Parathyroid adenoma (tissue), 2 donors: ENCODE results near the gene SLC35F3.

Experiments
- H2AFZ ChIP-seq: fragments of 300-600 bp; sonication (generic); one replicate; pipeline ENCODE4 v1.7.0; 2017; ENCODE audit warnings: antibody characterized with exemption, mild to moderate bottlenecking
- H3K27ac ChIP-seq: fragments of 300-600 bp; sonication (generic); one replicate; pipeline ENCODE4 v1.7.0; 2017
- H3K27me3 ChIP-seq: fragments of 300-600 bp; sonication (generic); one replicate; pipeline ENCODE4 v1.7.0; 2017; ENCODE audit warnings: low read length; ENCODE audit not compliant: control insufficient read depth, insufficient read depth
- H3K36me3 ChIP-seq: fragments of 300-600 bp; sonication (generic); one replicate; pipeline ENCODE4 v1.7.0; 2017; ENCODE audit warnings: low read length; ENCODE audit not compliant: control insufficient read depth, insufficient read depth
- H3K4me1 ChIP-seq: fragments of 300-600 bp; sonication (generic); one replicate; pipeline ENCODE4 v1.7.0; 2017; ENCODE audit warnings: control low read depth
- H3K4me2 ChIP-seq: fragments of 300-600 bp; sonication (generic); one replicate; pipeline ENCODE4 v1.7.0; 2017; ENCODE audit warnings: low read length
- H3K4me3 ChIP-seq: fragments of 300-600 bp; sonication (generic); one replicate; pipeline ENCODE4 v1.7.0; 2017; ENCODE audit warnings: low read depth, low read length
- H3K79me2 ChIP-seq: fragments of 300-600 bp; sonication (generic); one replicate; pipeline ENCODE4 v1.7.0; 2017; ENCODE audit warnings: control low read depth
- H3K9ac ChIP-seq: fragments of 300-600 bp; sonication (generic); one replicate; pipeline ENCODE4 v1.7.0; 2017; ENCODE audit warnings: mild to moderate bottlenecking
- H3K9me3 ChIP-seq: fragments of 300-600 bp; sonication (generic); one replicate; pipeline ENCODE4 v1.7.0; 2017; ENCODE audit warnings: low read length; ENCODE audit not compliant: control insufficient read depth
- CTCF ChIP-seq: fragments of 300-600 bp; sonication (generic); IDR thresholded peaks from one replicate; pipeline ENCODE4 v1.7.0; 2017; ENCODE audit warnings: antibody characterized with exemption, mild to moderate bottlenecking
- donor health status: primary hyperparathyroidism.

Gene SLC35F3

GRCh38 chr1:233990486-233990885 is 86.0 kb downstream of the SLC35F3 start:
- Histone ChIP-seq H3K36me3 (no peaks in the 10 kb centered on the region), H3K27ac (no peak overlapping the region), H3K4me3 (no peak overlapping the region), H3K9ac (no peak overlapping the region), H3K27me3 (no peaks in the 10 kb centered on the region), H3K4me2 (no peak overlapping the region), H3K79me2 (no peaks in the 10 kb centered on the region), H3K9me3 (no peaks in the 10 kb centered on the region), H3K4me1 (no peaks in the 10 kb centered on the region), H2AFZ (no peak overlapping the region)
- no peak for TF ChIP-seq CTCF

GRCh38 chr1:233993651-233994050 is 89.2 kb downstream of the SLC35F3 start:
- H3K4me2 ChIP-seq: no peak overlapping the region
- no peak overlapping the region for H3K4me3 ChIP-seq
- no peaks in the 10 kb centered on the region for H3K36me3 ChIP-seq
- H3K4me1 ChIP-seq: no peaks in the 10 kb centered on the region
- H3K9ac ChIP-seq: no peak overlapping the region
- no peaks in the 10 kb centered on the region for H3K79me2 ChIP-seq
- no peak overlapping the region for H3K27ac ChIP-seq
- H3K9me3 ChIP-seq: no peaks in the 10 kb centered on the region
- H3K27me3 ChIP-seq: no peaks in the 10 kb centered on the region
- no peak for TF ChIP-seq CTCF
- H2AFZ ChIP-seq: no peak overlapping the region

GRCh38 chr1:233994112-233994511 is 89.6 kb downstream of the SLC35F3 start:
- no peak for TF ChIP-seq CTCF
- Histone ChIP-seq H3K36me3 (no peaks in the 10 kb centered on the region), H3K79me2 (no peaks in the 10 kb centered on the region), H3K9me3 (no peaks in the 10 kb centered on the region), H3K9ac (no peak overlapping the region), H3K27me3 (no peaks in the 10 kb centered on the region), H3K27ac (no peak overlapping the region), H3K4me1 (no peaks in the 10 kb centered on the region), H3K4me3 (no peak overlapping the region), H3K4me2 (no peak overlapping the region), H2AFZ (no peak overlapping the region)

- no peak overlapping the region for H3K9ac ChIP-seq
- no peak overlapping the region for H2AFZ ChIP-seq
- no peaks in the 10 kb centered on the region for H3K27me3 ChIP-seq
- H3K4me2 ChIP-seq: no peak overlapping the region
- TF ChIP-seq CTCF: no peak
- H3K79me2 ChIP-seq: no peaks in the 10 kb centered on the region
- no peaks in the 10 kb centered on the region for H3K9me3 ChIP-seq
- H3K36me3 ChIP-seq: no peaks in the 10 kb centered on the region
- no peak overlapping the region for H3K27ac ChIP-seq
- H3K4me3 ChIP-seq: no peak overlapping the region
- no peaks in the 10 kb centered on the region for H3K4me1 ChIP-seq
Measured at GRCh38 chr1:233998456-233998855, 94.0 kb downstream of the SLC35F3 start.

- Histone ChIP-seq H3K9me3 (no peaks in the 10 kb centered on the region), H3K4me2 (no peak overlapping the region), H3K36me3 (no peaks in the 10 kb centered on the region), H3K4me1 (no peaks in the 10 kb centered on the region), H3K9ac (no peak overlapping the region), H3K79me2 (no peaks in the 10 kb centered on the region), H3K27ac (no peak overlapping the region), H3K27me3 (no peaks in the 10 kb centered on the region), H3K4me3 (no peak overlapping the region), H2AFZ (no peak overlapping the region)
- TF ChIP-seq CTCF: no peak
Measured at GRCh38 chr1:233998891-233999290, 94.4 kb downstream of the SLC35F3 start.
